ENCODE data around the gene ZNF438.
A peak's percentile ranks its signal among the peaks of the same experiment; 100 is the strongest.

The ZNF438 gene

GRCh38 chr10:30819341-30820181 is 212.1 kb downstream of the ZNF438 start:
- H3K4me1 ChIP-seq (ENCODE audit: control insufficient read depth, insufficient read depth, low read length, unreplicated experiment) = peaks cover 25% of the 10 kb centered on the region
- peak overlapping the region; percentile 53 for H3K4me3 ChIP-seq (ENCODE audit: low read depth, low read length)
- peak overlapping the region; percentile 63 for H3K27ac ChIP-seq (ENCODE audit: low read depth, low read length)
- H3K27me3 ChIP-seq (ENCODE audit: insufficient read depth, low read length) = no peaks in the 10 kb centered on the region
- no peaks in the 10 kb centered on the region for H3K36me3 ChIP-seq (ENCODE audit: insufficient read depth, low read length)
- peak overlapping the region; percentile 79 for H2AFZ ChIP-seq (ENCODE audit: low read length, unreplicated experiment)
- no peaks in the 10 kb centered on the region for H3K79me2 ChIP-seq (ENCODE audit: control insufficient read depth, insufficient read depth, low read length, unreplicated experiment)

GRCh38 chr10:30818854-30819253 is 212.8 kb downstream of the ZNF438 start:
- Histone ChIP-seq H3K4me1 (ENCODE audit: control insufficient read depth, insufficient read depth, low read length, unreplicated experiment) (peaks cover 32% of the 10 kb centered on the region), H2AFZ (ENCODE audit: low read length, unreplicated experiment) (peak overlapping the region; percentile 79), H3K27ac (ENCODE audit: low read depth, low read length) (no peak overlapping the region), H3K27me3 (ENCODE audit: insufficient read depth, low read length) (no peaks in the 10 kb centered on the region), H3K36me3 (ENCODE audit: insufficient read depth, low read length) (no peaks in the 10 kb centered on the region), H3K4me3 (ENCODE audit: low read depth, low read length) (peak overlapping the region; percentile 53), H3K79me2 (ENCODE audit: control insufficient read depth, insufficient read depth, low read length, unreplicated experiment) (no peaks in the 10 kb centered on the region)

DNA sequence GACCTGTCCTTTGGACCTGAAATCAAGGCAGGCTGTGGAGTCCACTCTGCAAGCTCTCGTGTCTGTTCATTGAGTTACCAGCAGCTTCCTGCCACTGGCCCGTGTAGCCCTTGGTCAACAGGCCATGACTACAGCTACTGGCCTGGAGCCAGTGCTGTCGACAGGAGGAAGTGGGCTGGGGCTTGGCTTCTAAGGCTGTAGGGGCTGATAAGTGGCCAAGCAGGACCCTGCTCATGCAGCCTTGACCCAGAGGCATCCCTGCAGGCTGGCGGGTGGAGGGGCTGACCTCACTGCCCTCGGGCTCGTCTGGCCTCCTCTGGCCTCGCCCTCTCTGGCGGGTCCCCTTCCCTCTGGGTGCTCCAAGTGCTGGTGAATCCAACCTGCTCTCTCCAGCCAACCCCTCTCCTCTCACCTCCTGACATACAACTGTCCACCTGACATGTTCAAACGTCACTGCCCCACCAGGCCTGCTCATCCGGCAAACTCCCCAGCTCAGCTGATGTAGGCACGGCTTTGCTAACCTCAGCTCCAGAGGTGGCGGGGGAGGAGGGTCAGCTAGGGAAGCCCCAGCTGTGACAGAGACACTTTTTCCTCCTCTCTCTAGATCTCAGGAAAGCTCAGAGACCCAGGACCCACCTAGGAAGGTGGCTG is 213.5 kb downstream of the ZNF438 start:
- H3K27me3 ChIP-seq (ENCODE audit: insufficient read depth, low read length) = no peaks in the 10 kb centered on the region
- no peak overlapping the region for H2AFZ ChIP-seq (ENCODE audit: low read length, unreplicated experiment)
- no peak overlapping the region for H3K4me3 ChIP-seq (ENCODE audit: low read depth, low read length)
- no peaks in the 10 kb centered on the region for H3K36me3 ChIP-seq (ENCODE audit: insufficient read depth, low read length)
- H3K4me1 ChIP-seq (ENCODE audit: control insufficient read depth, insufficient read depth, low read length, unreplicated experiment) = peaks cover 39% of the 10 kb centered on the region
- H3K27ac ChIP-seq (ENCODE audit: low read depth, low read length) = no peak overlapping the region
- H3K79me2 ChIP-seq (ENCODE audit: control insufficient read depth, insufficient read depth, low read length, unreplicated experiment) = no peaks in the 10 kb centered on the region

DNA sequence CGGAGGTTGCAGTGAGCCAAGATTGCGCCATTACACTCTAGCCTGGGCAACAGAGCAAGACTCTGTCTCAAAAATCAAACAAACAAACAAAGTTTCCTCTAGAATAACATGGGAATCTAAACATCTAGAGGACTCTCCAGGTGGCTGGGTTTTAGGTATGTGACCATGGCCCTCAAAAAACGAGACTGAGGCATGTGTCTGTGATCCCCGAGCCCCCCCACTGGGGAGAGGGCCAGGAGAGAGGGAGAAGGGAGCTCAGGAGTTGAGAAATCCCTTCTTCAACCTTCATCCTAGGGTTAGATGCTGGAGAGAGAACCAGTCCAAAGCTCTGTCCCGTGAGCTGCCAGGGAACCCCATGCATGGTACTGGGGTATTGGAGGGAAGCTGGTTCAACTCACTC is 214.1 kb downstream of the ZNF438 start:
- H3K79me2 ChIP-seq (ENCODE audit: control insufficient read depth, insufficient read depth, low read length, unreplicated experiment) = no peaks in the 10 kb centered on the region
- no peak overlapping the region for H2AFZ ChIP-seq (ENCODE audit: low read length, unreplicated experiment)
- H3K4me3 ChIP-seq (ENCODE audit: low read depth, low read length) = no peak overlapping the region
- no peaks in the 10 kb centered on the region for H3K36me3 ChIP-seq (ENCODE audit: insufficient read depth, low read length)
- H3K27ac ChIP-seq (ENCODE audit: low read depth, low read length) = no peak overlapping the region
- no peaks in the 10 kb centered on the region for H3K27me3 ChIP-seq (ENCODE audit: insufficient read depth, low read length)
- H3K4me1 ChIP-seq (ENCODE audit: control insufficient read depth, insufficient read depth, low read length, unreplicated experiment) = peaks cover 45% of the 10 kb centered on the region

DNA sequence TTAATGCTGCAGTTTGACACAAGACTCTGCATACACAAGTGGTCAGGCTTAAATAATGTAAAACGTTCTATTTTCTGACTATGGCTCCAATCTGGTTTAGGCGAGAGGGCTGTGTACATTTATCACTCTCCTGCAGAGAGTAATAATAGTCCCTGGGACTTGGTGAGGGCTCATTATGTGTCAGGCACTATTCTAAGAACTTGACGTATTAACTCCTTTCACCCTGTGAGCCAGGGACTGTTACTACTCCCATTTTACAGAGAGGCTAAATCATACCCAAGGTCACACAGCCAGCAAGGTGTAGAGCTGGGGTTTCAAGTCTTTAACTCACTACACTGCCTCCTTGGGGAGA is 214.9 kb downstream of the ZNF438 start:
- H3K79me2 ChIP-seq (ENCODE audit: control insufficient read depth, insufficient read depth, low read length, unreplicated experiment) = no peaks in the 10 kb centered on the region

DNA sequence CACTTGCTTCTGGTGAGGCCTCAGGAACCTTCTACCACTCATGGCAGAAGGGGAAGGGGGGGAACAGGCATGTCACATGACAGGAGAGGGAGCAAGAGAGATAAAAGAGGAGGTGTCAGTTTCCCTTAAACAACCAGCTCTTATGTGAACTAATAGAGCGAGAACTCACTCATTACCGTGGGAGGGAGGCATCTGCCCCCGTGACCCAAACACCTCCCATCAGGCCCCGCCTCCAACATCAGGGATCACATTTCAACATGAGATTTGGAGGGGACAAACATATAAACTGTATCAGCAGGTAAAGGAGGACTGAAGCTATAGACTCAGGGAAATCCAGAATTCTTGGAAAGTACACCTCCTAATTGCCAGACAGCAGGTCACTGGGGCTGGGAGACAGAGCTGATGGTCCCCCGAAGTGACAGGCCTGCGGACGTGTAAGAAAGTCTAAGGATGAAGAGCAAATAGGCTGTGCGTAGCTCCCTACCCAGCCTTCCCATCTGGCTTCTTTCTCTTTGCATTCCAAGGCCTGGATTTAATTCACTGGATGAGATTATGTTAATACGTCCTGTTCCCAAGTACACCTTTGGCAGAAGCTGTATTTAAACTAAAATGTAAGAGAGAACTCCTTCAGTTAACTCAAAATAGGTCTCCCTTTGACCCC is 215.4 kb downstream of the ZNF438 start:
- H3K27me3 ChIP-seq (ENCODE audit: insufficient read depth, low read length) = no peaks in the 10 kb centered on the region
- H3K27ac ChIP-seq (ENCODE audit: low read depth, low read length) = no peak overlapping the region
- H3K79me2 ChIP-seq (ENCODE audit: control insufficient read depth, insufficient read depth, low read length, unreplicated experiment) = no peaks in the 10 kb centered on the region
- no peaks in the 10 kb centered on the region for H3K36me3 ChIP-seq (ENCODE audit: insufficient read depth, low read length)
- H3K4me3 ChIP-seq (ENCODE audit: low read depth, low read length) = no peak overlapping the region
- H2AFZ ChIP-seq (ENCODE audit: low read length, unreplicated experiment) = no peak overlapping the region
- H3K4me1 ChIP-seq (ENCODE audit: control insufficient read depth, insufficient read depth, low read length, unreplicated experiment) = peaks cover 57% of the 10 kb centered on the region

More for the DNA sequence above, 214.9 kb downstream of the ZNF438 start:
- no peak overlapping the region for H3K27ac ChIP-seq (ENCODE audit: low read depth, low read length)
- H3K27me3 ChIP-seq (ENCODE audit: insufficient read depth, low read length) = no peaks in the 10 kb centered on the region
- peaks cover 51% of the 10 kb centered on the region for H3K4me1 ChIP-seq (ENCODE audit: control insufficient read depth, insufficient read depth, low read length, unreplicated experiment)
- H3K4me3 ChIP-seq (ENCODE audit: low read depth, low read length) = no peak overlapping the region
- no peak overlapping the region for H2AFZ ChIP-seq (ENCODE audit: low read length, unreplicated experiment)
- H3K36me3 ChIP-seq (ENCODE audit: insufficient read depth, low read length) = no peaks in the 10 kb centered on the region

GRCh38 chr10:30813872-30814481 is 217.7 kb downstream of the ZNF438 start:
- no peak overlapping the region for H2AFZ ChIP-seq (ENCODE audit: low read length, unreplicated experiment)
- no peaks in the 10 kb centered on the region for H3K27me3 ChIP-seq (ENCODE audit: insufficient read depth, low read length)
- H3K27ac ChIP-seq (ENCODE audit: low read depth, low read length) = no peak overlapping the region

DNA sequence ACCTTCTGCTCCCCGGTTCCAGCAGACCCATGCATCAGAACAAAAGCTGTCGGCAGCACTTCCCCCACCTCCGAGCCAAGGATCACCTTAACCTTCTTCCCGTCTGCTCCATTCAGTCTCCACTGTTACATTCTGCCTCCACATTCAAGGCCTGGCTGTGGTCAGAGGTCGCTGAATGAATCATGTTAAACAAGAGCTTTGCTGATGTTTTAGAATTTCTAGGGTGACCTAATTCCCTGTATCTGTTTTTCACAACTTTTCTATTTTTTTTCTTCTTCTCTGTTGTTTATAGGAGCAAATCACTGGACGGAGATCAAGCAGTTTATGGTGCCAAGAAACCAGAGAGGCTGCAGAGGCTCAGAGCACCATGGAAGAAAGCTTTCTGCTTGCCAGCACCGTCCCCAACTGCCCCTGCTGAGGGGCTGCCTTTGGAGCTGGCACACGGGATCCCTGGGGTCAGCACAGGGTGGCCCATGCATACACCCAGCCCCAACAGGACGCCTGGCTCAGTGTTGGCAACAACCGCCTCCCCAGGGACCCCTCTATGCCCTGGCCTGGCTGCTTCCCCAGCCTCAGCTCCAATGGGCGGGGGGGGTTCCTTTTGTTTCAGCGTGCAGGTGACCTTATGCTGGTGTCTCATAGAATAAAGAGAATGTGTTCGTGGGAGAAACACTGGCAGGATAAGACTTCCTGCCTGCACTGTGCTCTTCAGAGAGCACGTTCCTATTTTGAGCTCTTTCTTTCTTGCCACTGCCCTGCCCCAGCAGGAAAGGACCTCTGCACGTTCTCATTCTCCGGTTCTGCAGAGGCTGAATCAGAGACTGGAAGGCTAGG is 219.4 kb downstream of the ZNF438 start:
- H3K4me3 ChIP-seq (ENCODE audit: low read depth, low read length) = no peak overlapping the region
- H3K4me1 ChIP-seq (ENCODE audit: control insufficient read depth, insufficient read depth, low read length, unreplicated experiment) = peaks cover 34% of the 10 kb centered on the region
- H3K79me2 ChIP-seq (ENCODE audit: control insufficient read depth, insufficient read depth, low read length, unreplicated experiment) = no peaks in the 10 kb centered on the region
- no peaks in the 10 kb centered on the region for H3K27me3 ChIP-seq (ENCODE audit: insufficient read depth, low read length)
- peak overlapping the region; percentile 27 for H2AFZ ChIP-seq (ENCODE audit: low read length, unreplicated experiment)
- peak overlapping the region; percentile 48; the same call in 1 of the 2 replicates for H3K27ac ChIP-seq (ENCODE audit: low read depth, low read length)
- no peaks in the 10 kb centered on the region for H3K36me3 ChIP-seq (ENCODE audit: insufficient read depth, low read length)

More at GRCh38 chr10:30813872-30814481, 217.7 kb downstream of the ZNF438 start:
- peaks cover 41% of the 10 kb centered on the region for H3K4me1 ChIP-seq (ENCODE audit: control insufficient read depth, insufficient read depth, low read length, unreplicated experiment)
- H3K4me3 ChIP-seq (ENCODE audit: low read depth, low read length) = no peak overlapping the region
- H3K36me3 ChIP-seq (ENCODE audit: insufficient read depth, low read length) = no peaks in the 10 kb centered on the region
- H3K79me2 ChIP-seq (ENCODE audit: control insufficient read depth, insufficient read depth, low read length, unreplicated experiment) = no peaks in the 10 kb centered on the region

GRCh38 chr10:30811276-30812017 is 220.2 kb downstream of the ZNF438 start:
- peaks cover 34% of the 10 kb centered on the region for H3K4me1 ChIP-seq (ENCODE audit: control insufficient read depth, insufficient read depth, low read length, unreplicated experiment)
- H2AFZ ChIP-seq (ENCODE audit: low read length, unreplicated experiment) = no peak overlapping the region
- H3K79me2 ChIP-seq (ENCODE audit: control insufficient read depth, insufficient read depth, low read length, unreplicated experiment) = no peaks in the 10 kb centered on the region
- H3K27ac ChIP-seq (ENCODE audit: low read depth, low read length) = no peak overlapping the region
- no peak overlapping the region for H3K4me3 ChIP-seq (ENCODE audit: low read depth, low read length)
- H3K27me3 ChIP-seq (ENCODE audit: insufficient read depth, low read length) = no peaks in the 10 kb centered on the region
- no peaks in the 10 kb centered on the region for H3K36me3 ChIP-seq (ENCODE audit: insufficient read depth, low read length)
